HG03064 (cell line): Measurements from ENCODE around the gene PTPRQ.

Experiments
- ATAC-seq: cut with Tn5 transposase; IDR thresholded peaks from one replicate; pipeline ENCODE4 v1.9.1; 2021; ENCODE audit warnings: low read depth; ENCODE audit not compliant: unreplicated experiment

The PTPRQ gene

DNA sequence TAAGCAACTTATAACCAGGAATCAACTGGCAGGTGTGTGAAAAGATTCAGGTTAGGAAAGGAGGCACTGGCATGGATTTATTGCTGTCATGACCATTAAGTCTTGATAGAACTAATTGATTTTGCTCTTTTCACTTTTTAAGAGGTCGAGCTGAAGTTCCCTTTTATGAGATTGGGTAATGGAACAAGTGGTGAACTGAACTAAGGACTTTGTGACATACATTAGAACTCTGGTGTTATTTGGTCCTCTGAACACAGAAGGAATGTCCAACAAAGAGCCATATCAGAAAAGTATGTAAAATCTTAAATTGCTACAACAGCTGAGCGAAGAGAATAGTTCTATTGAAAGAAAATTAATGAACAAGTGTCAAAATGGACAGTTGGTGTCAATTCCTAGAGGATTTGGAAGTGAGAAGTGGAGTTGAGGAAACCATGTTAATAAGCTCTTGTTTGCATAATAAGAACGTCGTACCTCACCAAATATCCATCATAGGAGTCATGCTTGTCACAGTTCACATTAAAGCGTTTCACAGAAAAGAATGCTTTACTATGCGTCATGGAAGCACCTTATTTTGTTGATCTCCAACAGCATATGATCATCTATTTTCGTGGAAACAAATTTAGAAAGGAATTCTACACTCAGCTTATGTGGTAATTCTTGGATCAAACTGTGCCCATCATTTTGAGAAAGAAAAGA lies 255.0 kb downstream of the PTPRQ start:
- ATAC-seq: no peak

DNA sequence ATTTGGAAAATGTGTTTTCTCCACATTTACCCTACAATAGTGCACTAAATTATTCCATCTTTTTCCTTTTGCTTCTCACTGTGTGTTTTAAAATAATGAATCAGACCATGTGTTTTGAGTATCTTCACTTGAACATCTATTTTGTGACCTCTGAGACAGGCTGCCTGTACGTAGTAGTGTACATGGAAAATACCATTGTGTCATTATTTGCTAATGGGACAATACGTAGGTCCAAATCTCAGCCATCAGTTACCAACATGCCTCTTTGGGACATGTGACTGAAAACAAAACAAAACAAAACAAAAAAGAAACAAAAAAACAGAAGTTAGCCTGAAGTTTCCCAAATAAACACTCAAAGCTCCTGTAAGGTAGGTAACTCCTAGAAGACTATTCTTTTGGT lies 256.3 kb downstream of the PTPRQ start:
- no peak for ATAC-seq

DNA sequence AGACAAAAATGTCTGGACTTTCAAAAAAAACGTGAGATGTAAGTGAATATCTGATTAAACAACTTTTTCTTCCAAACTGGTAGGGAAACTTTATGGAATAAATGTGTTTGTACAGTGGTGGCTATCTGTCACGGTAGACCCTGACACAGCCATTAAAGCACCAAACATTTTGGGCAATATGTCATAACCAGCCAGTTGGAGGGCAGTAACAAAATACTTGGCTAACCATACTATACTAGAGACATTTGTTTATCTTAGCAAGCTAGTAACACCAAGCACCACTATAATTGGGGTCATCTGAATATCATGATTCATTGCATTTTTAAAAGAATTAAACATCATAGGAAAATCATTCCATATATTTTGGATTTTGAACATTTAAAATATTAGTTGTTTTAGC lies 257.4 kb downstream of the PTPRQ start:
- ATAC-seq: no peak

- ATAC-seq: peak; percentile 60
These were observed 259.1 kb downstream of the PTPRQ start for GRCh38 chr12:80702889-80703805.

GRCh38 chr12:80704420-80704819 lies 260.4 kb downstream of the PTPRQ start:
- no peak for ATAC-seq

- ATAC-seq: no peak
These were observed 263.2 kb downstream of the PTPRQ start, which contains the start of gene MYF6 for GRCh38 chr12:80707126-80707829. MYF6 (plus strand) TSS chr12:80707634; CDS start chr12:80707720, 86 bp downstream.

GRCh38 chr12:80707830-80708258 lies 263.8 kb downstream of the PTPRQ start:
- no peak for ATAC-seq

DNA sequence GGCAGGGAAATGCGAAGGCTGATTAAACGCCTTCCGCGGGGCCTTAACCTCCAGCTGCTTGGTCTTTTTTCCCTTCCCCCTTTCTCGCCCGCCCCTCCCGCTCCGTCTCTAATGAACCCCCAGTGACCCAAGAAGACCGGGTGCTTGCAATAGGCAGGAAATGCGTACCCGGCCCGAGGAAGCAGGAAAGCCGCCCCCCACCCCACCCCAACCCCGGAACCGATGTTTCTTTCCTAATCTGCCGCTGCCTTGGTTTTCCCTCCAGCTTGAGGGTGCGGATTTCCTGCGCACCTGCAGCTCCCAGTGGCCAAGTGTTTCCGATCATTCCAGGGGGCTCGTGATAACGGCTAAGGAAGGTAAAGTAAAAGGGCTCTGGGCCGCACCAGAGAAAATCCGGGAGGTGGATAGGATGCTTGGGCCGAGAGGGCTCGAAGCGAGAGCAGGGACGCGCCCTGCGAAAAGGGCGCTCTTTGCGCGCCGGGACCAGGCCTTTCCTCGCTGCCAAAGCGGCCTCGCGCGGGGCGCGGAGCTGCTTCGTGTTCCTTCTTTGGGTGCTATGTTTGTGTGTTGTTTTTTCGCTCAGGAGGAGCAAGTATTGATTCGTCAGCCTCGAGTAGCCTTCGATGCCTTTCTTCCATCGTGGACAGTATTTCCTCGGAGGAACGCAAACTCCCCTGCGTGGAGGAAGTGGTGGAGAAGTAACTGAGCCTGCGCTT lies 264.4 kb downstream of the PTPRQ start:
- ATAC-seq: no peak

GRCh38 chr12:80708975-80709328 lies 264.9 kb downstream of the PTPRQ start:
- ATAC-seq: no peak

- ATAC-seq: no peak
These were observed 266.0 kb downstream of the PTPRQ start for GRCh38 chr12:80709811-80710726.

DNA sequence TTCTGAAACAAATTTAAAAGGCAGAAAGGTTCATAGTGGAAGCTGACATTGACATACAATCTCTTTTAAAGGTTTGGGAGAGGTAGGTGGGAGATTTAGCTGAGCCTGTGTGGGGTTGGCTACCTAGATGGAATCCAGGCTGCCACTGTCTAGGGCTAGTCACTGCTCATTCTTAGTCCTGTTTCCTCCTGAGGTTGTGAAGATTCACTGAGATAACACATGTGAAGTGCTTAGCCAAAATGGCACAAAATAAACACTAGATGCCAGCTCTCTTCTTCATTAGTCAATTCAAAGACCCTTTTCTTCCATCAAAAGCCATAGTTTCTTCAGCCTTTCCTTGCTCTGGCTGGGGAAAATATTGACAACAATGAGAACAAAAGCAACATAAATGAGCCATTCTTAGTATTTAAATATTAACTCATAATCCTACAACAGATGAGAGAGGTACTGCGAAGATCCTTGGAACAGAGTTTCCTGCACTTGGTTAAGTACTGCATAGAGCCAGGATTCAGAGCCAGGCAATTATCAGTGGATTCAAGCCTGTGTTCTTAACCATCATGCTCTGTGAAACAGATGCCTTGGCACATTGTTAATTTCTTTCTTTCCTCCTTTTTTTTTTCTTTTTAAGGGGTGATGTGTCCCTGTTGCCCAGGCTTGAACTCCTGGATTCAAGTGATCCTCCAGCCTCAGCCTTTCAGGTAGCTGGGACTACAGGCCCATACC lies 266.9 kb downstream of the PTPRQ start:
- no peak for ATAC-seq

GRCh38 chr12:80711866-80712265 lies 267.8 kb downstream of the PTPRQ start:
- no peak for ATAC-seq

- no peak for ATAC-seq
These were observed 268.8 kb downstream of the PTPRQ start for GRCh38 chr12:80712866-80713265.

GRCh38 chr12:80713419-80713818 lies 269.4 kb downstream of the PTPRQ start:
- no peak for ATAC-seq

GRCh38 chr12:80714055-80714454 lies 270.0 kb downstream of the PTPRQ start:
- no peak for ATAC-seq

DNA sequence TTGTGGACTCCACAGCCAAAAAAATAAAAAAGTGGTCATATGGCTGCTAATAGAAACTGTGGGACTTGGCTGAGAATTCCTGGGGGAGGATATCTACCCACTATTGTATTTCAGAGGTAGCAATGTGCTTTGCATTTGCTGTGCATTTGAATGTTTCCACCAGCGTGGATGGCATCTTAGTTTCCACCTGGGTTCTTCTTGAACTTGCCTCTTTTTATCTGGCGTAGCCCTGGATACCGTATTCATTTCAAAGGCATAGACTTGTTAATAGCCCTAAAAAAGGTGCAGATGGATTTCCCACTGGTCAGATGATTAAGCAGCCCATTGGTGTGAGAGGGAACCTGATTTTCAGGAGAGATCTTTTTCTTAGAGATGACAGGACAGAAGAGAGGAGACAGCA lies 270.8 kb downstream of the PTPRQ start:
- ATAC-seq: no peak

DNA sequence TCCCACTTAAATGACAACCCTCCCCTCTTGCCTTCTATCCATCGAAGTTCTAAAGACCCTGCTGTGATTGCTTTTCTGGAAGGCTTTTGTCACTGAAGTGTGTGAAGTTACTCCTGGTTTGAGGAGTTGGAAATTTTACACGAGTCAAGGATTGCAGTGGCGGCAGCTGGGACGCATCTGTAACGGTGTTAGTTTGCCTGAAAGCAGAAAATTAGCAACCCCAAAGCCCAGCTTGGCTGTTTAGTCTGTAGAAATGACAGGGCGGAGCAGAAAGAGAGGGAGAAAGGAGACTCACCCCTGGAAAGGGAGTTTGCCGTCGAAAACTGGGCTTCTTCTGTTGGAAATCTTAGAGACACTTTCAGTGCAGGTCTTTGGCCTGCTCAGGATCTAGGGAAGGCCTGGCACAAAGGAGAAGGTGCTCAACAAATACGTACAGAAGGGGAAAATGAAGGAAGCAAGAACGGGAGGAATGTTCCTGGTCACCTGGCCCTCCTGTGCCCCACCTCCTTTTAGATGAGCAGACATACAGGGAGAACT lies 271.7 kb downstream of the PTPRQ start:
- no peak for ATAC-seq

DNA sequence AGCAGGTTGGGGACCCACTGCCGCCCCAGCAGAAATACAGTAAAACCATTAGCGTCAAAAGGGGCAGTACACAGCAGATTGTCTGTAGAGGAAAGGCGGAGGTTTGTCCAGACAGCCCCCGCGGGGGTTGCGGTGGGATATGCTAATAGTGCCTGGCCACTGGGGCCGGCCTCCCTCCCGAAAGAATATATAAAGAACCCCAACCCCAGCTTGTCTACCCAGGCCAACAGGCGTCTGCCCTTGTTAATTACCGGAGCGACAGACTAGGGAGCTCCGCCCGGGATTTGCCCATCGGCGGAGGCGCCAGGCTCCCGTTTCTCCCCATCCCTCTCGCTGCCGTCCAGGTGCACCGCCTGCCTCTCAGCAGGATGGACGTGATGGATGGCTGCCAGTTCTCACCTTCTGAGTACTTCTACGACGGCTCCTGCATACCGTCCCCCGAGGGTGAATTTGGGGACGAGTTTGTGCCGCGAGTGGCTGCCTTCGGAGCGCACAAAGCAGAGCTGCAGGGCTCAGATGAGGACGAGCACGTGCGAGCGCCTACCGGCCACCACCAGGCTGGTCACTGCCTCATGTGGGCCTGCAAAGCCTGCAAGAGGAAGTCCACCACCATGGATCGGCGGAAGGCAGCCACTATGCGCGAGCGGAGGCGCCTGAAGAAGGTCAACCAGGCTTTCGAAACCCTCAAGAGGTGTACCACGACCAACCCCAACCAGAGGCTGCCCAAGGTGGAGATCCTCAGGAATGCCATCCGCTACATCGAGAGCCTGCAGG lies 272.8 kb downstream of the PTPRQ start, which contains the start of gene MYF5:
TSS of gene MYF5 (plus strand) at position 217 of the 774 bp plus-strand sequence. CDS start at position 369, 152 bp downstream.
- no peak for ATAC-seq
